DND-41 (cell line): ENCODE results near the gene CLCN3.

Experiments
- ATAC-seq: fragments of 200-7000 bp; cut with Tn5 transposase; 3 replicates; pipeline ENCODE4 v1.9.1; 2021; ENCODE audit warnings: low read depth; ENCODE audit not compliant: insufficient read depth
- DNase-seq: peaks from one replicate; pipeline ENCODE4 v3.0.0-alpha.2; 2020
- H2AFZ ChIP-seq: 2 replicates; pipeline ENCODE4 v1.6.0; 2012; ENCODE audit warnings: low read depth, low read length
- H3K27ac ChIP-seq: 2 replicates; pipeline ENCODE4 v1.5.1; 2012; ENCODE audit warnings: low read length, inconsistent platforms
- H3K27me3 ChIP-seq: fragments of 200-600 bp; sonication (generic); 2 replicates; pipeline ENCODE4 v1.6.0; 2012; ENCODE audit warnings: low read length, mild to moderate bottlenecking, inconsistent platforms; ENCODE audit not compliant: insufficient read depth, poor library complexity
- H3K36me3 ChIP-seq: 2 replicates; pipeline ENCODE4 v1.5.1; 2012; ENCODE audit warnings: low read length, inconsistent platforms; ENCODE audit not compliant: insufficient read depth
- H3K4me1 ChIP-seq: 2 replicates; pipeline ENCODE4 v1.5.1; 2012; ENCODE audit warnings: mild to moderate bottlenecking, low read length; ENCODE audit not compliant: insufficient read depth
- H3K4me2 ChIP-seq: 2 replicates; pipeline ENCODE4 v1.6.0; 2012; ENCODE audit warnings: mild to moderate bottlenecking, moderate library complexity, low read length, inconsistent platforms; ENCODE audit not compliant: insufficient read depth
- H3K4me3 ChIP-seq, 2 experiments: fragments of 200-600 bp in 1 of 2; shearing (Covaris generic) in 1 of 2; 2 replicates each; pipeline ENCODE4 v1.5.1; 2012 to 2016; ENCODE audit warnings: inconsistent platforms in 2 of 2, low read length in 2 of 2, mild to moderate bottlenecking in 2 of 2, low read depth in 1 of 2, moderate library complexity in 1 of 2
- H3K79me2 ChIP-seq: 2 replicates; pipeline ENCODE4 v1.6.0; 2012; ENCODE audit warnings: low read length, inconsistent platforms; ENCODE audit not compliant: insufficient read depth
- H3K9ac ChIP-seq: 2 replicates; pipeline ENCODE4 v1.6.0; 2012; ENCODE audit warnings: low read depth, mild to moderate bottlenecking, inconsistent platforms, low read length, moderate library complexity
- H3K9me3 ChIP-seq: 2 replicates; pipeline ENCODE4 v1.5.1; 2012; ENCODE audit warnings: low read length, moderate library complexity, mild to moderate bottlenecking, inconsistent platforms; ENCODE audit not compliant: insufficient read depth, severe bottlenecking
- H4K20me1 ChIP-seq: 2 replicates; pipeline ENCODE4 v1.6.0; 2012; ENCODE audit warnings: low read length; ENCODE audit not compliant: insufficient read depth
- EZH2 ChIP-seq: IDR thresholded peaks from 3 replicates; pipeline ENCODE4 v1.6.1; 2012; ENCODE audit warnings: borderline replicate concordance, low read depth, mild to moderate bottlenecking, moderate library complexity, low read length, inconsistent platforms; ENCODE audit not compliant: severe bottlenecking
- TF ChIP-seq, protein P1 (sequence below): IDR thresholded peaks from 2 replicates; pipeline ENCODE4 v1.5.1; 2012; ENCODE audit warnings: borderline replicate concordance, low read length, moderate library complexity, mild to moderate bottlenecking; ENCODE audit not compliant: poor library complexity, severe bottlenecking; ENCODE audit errors: extremely low read depth

The CLCN3 gene

DNA sequence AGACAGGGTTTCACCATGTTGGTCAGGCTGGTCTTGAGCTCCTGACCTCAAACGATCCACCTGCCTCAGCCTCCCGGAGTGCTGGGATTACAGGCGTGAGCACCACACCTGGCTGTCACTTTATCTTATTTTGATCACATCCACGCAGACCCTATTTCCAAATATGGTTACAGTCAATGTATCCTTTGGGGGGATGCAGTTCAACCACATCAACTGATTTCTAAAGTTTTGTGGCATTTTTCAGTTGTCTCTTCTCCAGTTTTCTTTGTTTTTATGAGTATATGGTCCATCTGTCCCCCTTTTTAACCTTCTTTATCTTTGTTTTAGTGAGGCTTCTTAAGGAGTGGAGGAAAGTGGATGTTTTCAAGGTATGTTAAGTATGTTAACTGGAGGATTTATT lies 141.5 kb downstream of the CLCN3 start:
- no peak overlapping the region for H3K9ac ChIP-seq
- H3K4me2 ChIP-seq = no peak overlapping the region
- no peak overlapping the region for H3K4me3 ChIP-seq
- peak; percentile 41 for ATAC-seq
- DNase-seq = peak; percentile 37
- H3K36me3 ChIP-seq = no peaks in the 10 kb centered on the region
- H3K79me2 ChIP-seq = peaks cover 2% of the 10 kb centered on the region
- H4K20me1 ChIP-seq = no peaks in the 10 kb centered on the region
- TF ChIP-seq, protein P1, sequence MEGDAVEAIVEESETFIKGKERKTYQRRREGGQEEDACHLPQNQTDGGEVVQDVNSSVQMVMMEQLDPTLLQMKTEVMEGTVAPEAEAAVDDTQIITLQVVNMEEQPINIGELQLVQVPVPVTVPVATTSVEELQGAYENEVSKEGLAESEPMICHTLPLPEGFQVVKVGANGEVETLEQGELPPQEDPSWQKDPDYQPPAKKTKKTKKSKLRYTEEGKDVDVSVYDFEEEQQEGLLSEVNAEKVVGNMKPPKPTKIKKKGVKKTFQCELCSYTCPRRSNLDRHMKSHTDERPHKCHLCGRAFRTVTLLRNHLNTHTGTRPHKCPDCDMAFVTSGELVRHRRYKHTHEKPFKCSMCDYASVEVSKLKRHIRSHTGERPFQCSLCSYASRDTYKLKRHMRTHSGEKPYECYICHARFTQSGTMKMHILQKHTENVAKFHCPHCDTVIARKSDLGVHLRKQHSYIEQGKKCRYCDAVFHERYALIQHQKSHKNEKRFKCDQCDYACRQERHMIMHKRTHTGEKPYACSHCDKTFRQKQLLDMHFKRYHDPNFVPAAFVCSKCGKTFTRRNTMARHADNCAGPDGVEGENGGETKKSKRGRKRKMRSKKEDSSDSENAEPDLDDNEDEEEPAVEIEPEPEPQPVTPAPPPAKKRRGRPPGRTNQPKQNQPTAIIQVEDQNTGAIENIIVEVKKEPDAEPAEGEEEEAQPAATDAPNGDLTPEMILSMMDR = no peak
- no peak for TF ChIP-seq EZH2
- no peaks in the 10 kb centered on the region for H3K27me3 ChIP-seq
- peaks cover 27% of the 10 kb centered on the region for H3K4me1 ChIP-seq
- H3K9me3 ChIP-seq = no peaks in the 10 kb centered on the region
- H2AFZ ChIP-seq = no peak overlapping the region
- H3K27ac ChIP-seq = no peak overlapping the region

DNA sequence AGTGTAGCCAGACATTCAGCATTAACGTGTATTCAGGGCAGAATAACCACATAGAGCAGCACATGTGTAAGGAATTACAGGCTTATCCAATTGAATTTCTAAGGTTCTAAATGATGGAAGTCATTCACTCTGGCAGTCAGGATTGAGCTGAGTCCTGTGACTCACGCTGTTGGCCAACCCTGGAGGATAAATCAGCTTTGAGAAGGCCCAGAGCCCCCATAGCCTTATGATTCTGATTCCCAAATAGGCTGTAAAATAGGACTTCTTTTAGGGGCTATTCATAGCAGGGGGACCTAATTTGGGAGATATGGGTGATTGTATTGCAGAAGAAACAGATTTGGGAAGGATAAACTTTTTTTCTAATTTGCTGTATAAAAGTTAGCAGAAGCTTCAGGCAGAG lies 145.5 kb downstream of the CLCN3 start:
- TF ChIP-seq EZH2 = no peak
- TF ChIP-seq, protein P1 = no peak
- no peak for ATAC-seq
- H3K4me1 ChIP-seq = peaks cover 19% of the 10 kb centered on the region

DNA sequence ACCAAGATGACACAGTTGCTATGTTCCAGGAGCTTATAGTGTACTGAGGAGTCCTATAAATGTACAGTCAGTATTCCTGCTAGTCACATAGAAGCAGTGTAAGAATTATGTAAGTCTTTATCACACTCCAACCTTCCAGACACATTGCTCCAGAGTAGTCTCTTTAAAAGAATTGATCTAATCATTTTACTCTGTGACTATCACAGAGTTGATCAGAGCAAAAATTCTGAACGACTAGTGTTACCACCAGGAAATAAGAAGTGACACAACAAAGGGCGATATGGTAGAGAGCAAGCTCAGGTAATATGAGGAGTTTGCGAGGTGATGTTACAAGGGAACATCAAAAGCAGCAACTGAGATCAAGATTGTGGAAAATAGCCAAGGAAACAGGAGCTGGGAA lies 146.4 kb downstream of the CLCN3 start:
- Histone ChIP-seq H2AFZ (no peak overlapping the region), H3K4me3 (no peak overlapping the region), H4K20me1 (no peaks in the 10 kb centered on the region), H3K36me3 (no peaks in the 10 kb centered on the region), H3K9me3 (no peaks in the 10 kb centered on the region), H3K27ac (no peak overlapping the region), H3K27me3 (no peaks in the 10 kb centered on the region), H3K9ac (no peak overlapping the region), H3K4me2 (no peak overlapping the region), H3K4me1 (peaks cover 18% of the 10 kb centered on the region), H3K79me2 (no peaks in the 10 kb centered on the region)
- TF ChIP-seq, protein P1 = no peak
- TF ChIP-seq EZH2 = no peak
- ATAC-seq (no peak), DNase-seq (no peak)

More for the DNA sequence above, 145.5 kb downstream of the CLCN3 start:
- Histone ChIP-seq H3K4me2 (no peak overlapping the region), H2AFZ (no peak overlapping the region), H3K36me3 (no peaks in the 10 kb centered on the region), H3K9ac (no peak overlapping the region), H3K9me3 (no peaks in the 10 kb centered on the region), H3K79me2 (no peaks in the 10 kb centered on the region), H4K20me1 (no peaks in the 10 kb centered on the region), H3K27me3 (no peaks in the 10 kb centered on the region), H3K27ac (no peak overlapping the region), H3K4me3 (no peak overlapping the region)
- DNase-seq = no peak

DNA sequence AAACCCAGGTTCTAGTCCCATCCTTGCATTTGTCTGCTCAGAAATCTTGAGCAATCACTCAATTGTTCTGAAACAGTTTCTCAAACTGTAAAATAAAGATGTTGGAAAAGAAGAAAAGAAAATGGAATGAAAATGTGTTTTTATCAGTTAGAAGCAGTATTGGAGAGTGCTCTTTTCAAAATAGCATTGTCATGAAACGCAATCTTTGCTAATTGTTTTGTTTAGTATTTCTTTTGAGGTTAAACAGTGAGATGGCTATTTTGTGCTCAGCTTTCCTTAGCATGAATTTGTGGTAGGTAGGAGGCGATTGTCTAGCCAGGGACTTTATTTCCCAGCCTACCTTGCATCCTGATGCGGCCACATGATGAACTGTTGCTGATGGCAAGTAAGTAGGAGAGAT lies 148.0 kb downstream of the CLCN3 start:
- Histone ChIP-seq H3K79me2 (no peaks in the 10 kb centered on the region), H3K36me3 (no peaks in the 10 kb centered on the region), H3K4me1 (peaks cover 2% of the 10 kb centered on the region; the same call in 1 of the 2 replicates), H3K27ac (no peak overlapping the region), H4K20me1 (no peaks in the 10 kb centered on the region), H3K9ac (no peak overlapping the region), H3K27me3 (no peaks in the 10 kb centered on the region), H3K4me2 (no peak overlapping the region), H3K9me3 (no peaks in the 10 kb centered on the region), H3K4me3 (no peak overlapping the region), H2AFZ (no peak overlapping the region)
- ATAC-seq = no peak
- TF ChIP-seq, protein P1 = no peak
- TF ChIP-seq EZH2 = no peak
- no peak for DNase-seq
